Stomach smooth muscle (tissue), 2 donors: Measurements from ENCODE around the gene PNRC2.
"Not testable (repeated sequence)": the region's sequence is repeated elsewhere in the genome, so short reads cannot be mapped to it uniquely, and the experiment has no call there.

Experiments used
- H3K27ac ChIP-seq: one replicate; pipeline ENCODE4 v1.7.0; 2013; ENCODE audit warnings: mild to moderate bottlenecking, low read length, inconsistent platforms
- H3K27me3 ChIP-seq, 2 donors: one replicate each; pipeline ENCODE4 v1.7.0; 2013; ENCODE audit warnings: low read length in 2 of 2; ENCODE audit not compliant: insufficient read depth in 2 of 2, control insufficient read depth in 1 of 2
- H3K36me3 ChIP-seq, 2 donors: one replicate each; pipeline ENCODE4 v1.7.0; 2013; ENCODE audit warnings: low read length in 2 of 2; ENCODE audit not compliant: control insufficient read depth in 2 of 2, insufficient read depth in 2 of 2
- H3K4me1 ChIP-seq: one replicate; pipeline ENCODE4 v1.7.0; 2013; ENCODE audit warnings: low read length; ENCODE audit not compliant: control insufficient read depth, insufficient read depth
- H3K4me3 ChIP-seq, 2 donors: one replicate each; pipeline ENCODE4 v1.7.0; 2013; ENCODE audit warnings: low read length in 2 of 2
- H3K9ac ChIP-seq, 2 donors: one replicate each; pipeline ENCODE4 v1.7.0; 2013; ENCODE audit warnings: low read length in 2 of 2, mild to moderate bottlenecking in 1 of 2
- H3K9me3 ChIP-seq, 2 donors: one replicate each; pipeline ENCODE4 v1.7.0; 2013; ENCODE audit warnings: low read length in 2 of 2; ENCODE audit not compliant: control insufficient read depth in 2 of 2
- donor health status: healthy.
- donor health status: Pancreatic carcinoma.

The PNRC2 gene

DNA sequence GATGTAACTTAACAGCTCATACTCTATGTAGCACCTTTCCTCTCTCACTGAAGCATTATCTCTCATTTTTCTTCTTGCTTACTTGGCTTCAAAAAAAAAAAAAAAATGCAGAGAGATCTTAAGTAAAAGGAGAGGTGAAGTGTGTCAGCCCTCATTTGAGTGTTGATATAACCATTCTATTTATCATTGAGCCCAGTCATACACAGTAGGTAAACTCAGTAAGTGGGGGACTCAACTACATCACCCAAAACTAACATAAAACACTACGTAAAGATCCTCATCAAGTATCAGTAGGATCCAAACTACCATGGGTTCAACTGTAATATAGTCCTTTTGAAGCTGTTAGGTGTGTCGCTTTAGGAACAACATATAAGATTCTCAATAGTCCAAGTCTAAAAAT is 8.2 kb downstream of the PNRC2 start:
- H3K27me3 ChIP-seq, result no peaks in the 10 kb centered on the region
- no peak overlapping the region for H3K4me3 ChIP-seq
- H3K36me3 ChIP-seq, result peaks cover 0 to 31% of the 10 kb centered on the region in 2 donors
- no peak overlapping the region for H3K9ac ChIP-seq
- H3K4me1 ChIP-seq, result no peaks in the 10 kb centered on the region
- no peak overlapping the region for H3K27ac ChIP-seq
- H3K9me3 ChIP-seq, result no peaks in the 10 kb centered on the region

DNA sequence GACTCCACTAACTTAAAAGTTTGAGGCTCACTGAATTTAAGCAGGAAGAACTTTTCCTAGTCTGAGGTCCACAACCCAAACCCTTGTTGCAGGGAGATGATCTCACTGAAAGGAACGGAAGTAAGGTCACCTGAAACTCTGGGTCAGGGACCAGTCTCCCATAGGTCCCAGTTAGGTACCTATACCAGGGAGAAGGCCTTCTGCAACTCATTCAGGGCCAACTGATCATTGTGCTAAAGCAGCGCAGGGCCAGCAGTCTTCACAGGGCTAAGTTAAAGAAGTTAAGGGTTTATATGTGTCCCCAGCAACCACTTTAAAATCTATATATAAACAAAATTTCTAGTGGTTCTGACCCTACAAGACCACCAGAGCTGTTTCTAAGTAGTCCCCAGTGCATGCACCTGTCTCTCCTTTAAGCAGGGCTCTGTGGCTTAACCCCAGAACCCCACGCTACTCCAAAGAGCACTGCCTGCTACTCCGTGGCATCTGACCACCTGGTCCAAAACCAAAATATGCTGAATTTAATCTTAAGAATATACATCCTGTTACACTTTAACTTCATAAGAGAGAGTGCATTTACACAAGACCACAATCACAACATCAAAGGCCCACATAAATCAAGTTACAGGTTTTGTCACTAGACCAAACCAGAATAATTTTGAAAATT is 17.7 kb downstream of the PNRC2 start:
- Histone ChIP-seq H3K9ac (peak overlapping the region; percentile 24 to 51), H3K4me3 (peak overlapping the region; percentile 38 to 47), H3K36me3 (peaks cover 0 to 2% of the 10 kb centered on the region in 2 donors), H3K27ac (peak overlapping the region; percentile 31), H3K27me3 (no peaks in the 10 kb centered on the region), H3K9me3 (no peaks in the 10 kb centered on the region), H3K4me1 (peaks cover 20% of the 10 kb centered on the region)

DNA sequence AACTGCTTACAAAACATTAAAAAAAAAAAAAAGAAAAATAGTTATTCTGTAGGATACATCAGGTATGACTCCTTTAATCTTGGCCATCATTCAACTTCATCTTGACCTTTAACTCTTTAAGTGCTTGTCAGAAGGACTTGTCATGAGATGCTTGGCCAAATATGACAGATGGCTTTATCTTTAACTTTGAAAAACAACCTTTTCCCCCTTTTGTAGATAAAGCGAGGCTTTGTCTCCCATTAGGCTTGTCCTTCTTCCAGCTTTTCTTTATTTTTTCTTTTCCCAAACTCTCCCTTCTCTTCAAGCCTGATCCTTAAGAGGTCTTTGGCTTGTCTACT is 18.2 kb downstream of the PNRC2 start:
- H3K4me3 ChIP-seq, result peak overlapping the region in 1 of 2 donors; percentile 38

DNA sequence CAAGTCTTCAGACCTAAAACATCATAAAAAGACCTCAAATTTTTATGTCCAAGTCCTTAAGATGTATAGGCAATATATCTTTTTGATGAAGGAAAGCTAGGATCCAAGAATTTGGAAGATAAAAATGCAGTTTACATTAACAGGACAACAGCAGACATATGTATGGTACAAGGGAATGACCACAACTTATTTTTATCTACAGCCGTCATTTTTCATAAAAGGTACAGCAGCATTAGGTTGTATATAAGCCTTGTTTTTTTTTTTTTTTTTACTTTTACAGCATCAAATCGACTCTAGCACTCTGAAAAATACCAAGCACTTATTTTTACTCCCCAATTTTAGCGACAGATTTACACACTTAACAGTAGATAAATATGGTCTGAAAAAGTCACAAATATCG is 19.2 kb downstream of the PNRC2 start:
- peaks cover 0 to 2% of the 10 kb centered on the region in 2 donors for H3K36me3 ChIP-seq
- peak overlapping the region; percentile 91 to 98 for H3K9ac ChIP-seq
- peaks cover 20% of the 10 kb centered on the region for H3K4me1 ChIP-seq
- no peaks in the 10 kb centered on the region for H3K27me3 ChIP-seq
- no peaks in the 10 kb centered on the region for H3K9me3 ChIP-seq
- no peak overlapping the region for H3K27ac ChIP-seq
- peak overlapping the region; percentile 92 to 97 for H3K4me3 ChIP-seq

More for the DNA sequence above, 18.2 kb downstream of the PNRC2 start:
- Histone ChIP-seq H3K9ac (no peak overlapping the region), H3K36me3 (peaks cover 0 to 2% of the 10 kb centered on the region in 2 donors), H3K4me1 (peaks cover 20% of the 10 kb centered on the region), H3K27me3 (no peaks in the 10 kb centered on the region), H3K9me3 (no peaks in the 10 kb centered on the region), H3K27ac (no peak overlapping the region)

DNA sequence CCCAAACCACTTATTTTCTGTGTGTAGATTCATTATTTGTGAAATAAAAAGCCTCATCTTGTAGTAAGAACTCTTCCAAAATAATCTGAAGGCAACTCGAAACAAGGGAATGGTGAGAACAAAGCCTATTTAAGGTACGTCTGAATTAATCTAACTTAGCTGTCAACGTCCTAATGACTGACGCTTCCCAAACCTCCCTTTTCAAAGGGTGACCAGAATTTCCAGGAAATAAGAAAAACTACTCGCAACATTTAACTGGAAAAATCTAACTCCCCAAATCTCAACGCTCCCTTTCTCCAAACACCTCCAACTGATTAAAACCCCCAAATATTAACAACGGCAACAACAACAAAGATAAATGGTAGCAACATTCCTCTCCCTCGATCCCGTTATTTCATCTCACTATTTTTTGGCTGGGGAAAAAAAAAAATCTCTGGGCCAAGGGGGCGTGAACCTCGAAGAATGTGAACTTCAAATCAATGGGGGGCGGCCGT is 19.8 kb downstream of the PNRC2 start:
- H3K27ac ChIP-seq, result peak overlapping the region; percentile 91
- H3K36me3 ChIP-seq, result peaks cover 0 to 2% of the 10 kb centered on the region in 2 donors
- peaks cover 23% of the 10 kb centered on the region for H3K4me1 ChIP-seq

DNA sequence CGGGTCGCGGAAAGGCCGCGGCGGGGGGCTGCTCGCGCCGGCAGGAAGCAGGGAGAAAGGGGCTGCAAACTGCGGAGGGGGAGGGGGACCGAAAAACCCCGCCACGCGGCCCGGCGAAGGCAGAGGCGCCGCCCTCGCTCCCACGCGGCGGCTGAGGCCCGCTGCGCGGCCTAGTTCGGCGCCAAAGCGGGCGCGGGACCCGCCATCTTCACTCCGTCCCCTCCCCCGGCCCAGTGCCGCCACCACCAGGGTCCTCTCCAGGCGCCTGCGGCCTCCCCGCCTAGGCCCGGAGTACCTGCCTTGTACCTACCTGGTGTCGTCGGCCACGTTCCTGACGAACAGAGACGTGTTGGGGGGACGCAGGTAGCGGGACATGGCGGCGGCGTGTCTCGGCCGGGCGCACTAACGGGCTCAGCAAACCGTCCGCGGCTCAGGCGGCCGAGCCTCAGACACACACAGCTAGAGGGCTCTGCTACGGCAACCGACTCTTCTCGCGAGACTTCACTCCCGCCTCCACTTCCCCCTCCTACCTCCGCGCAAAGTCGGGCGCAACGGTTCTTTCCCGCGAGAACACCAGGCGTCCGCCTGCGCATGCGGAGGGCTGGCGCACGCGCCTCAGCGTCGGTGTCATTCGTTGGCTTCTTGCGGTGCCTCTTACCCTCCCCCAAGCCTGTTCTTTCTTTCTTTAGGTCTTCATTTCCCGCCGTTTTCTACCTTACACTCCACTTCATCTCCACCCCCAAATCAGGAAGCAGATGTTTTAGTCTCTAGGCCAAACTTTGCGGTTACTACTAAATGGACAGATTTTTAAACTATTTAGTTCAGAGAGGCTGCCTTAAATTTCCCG is 20.5 kb downstream of the PNRC2 start, which contains the start of gene SRSF10:
TSS of gene SRSF10 (minus strand) at position 447 of the 847 bp plus-strand sequence. CDS start at position 375, 72 bp downstream.
- Histone ChIP-seq H3K9me3 (no peaks in the 10 kb centered on the region), H3K4me1 (peaks cover 29% of the 10 kb centered on the region), H3K9ac (peak within 1 kb of the TSS; percentile 91 to 98), H3K27ac (peak within 1 kb of the TSS; percentile 91), H3K36me3 (no peaks in the 10 kb centered on the region), H3K27me3 (no peaks in the 10 kb centered on the region), H3K4me3 (peak within 1 kb of the TSS; percentile 92 to 97)

More for the DNA sequence above, 19.8 kb downstream of the PNRC2 start:
- peak overlapping the region; percentile 91 to 98 for H3K9ac ChIP-seq
- no peaks in the 10 kb centered on the region for H3K9me3 ChIP-seq
- H3K4me3 ChIP-seq, result peak overlapping the region; percentile 92 to 97
- H3K27me3 ChIP-seq, result no peaks in the 10 kb centered on the region

DNA sequence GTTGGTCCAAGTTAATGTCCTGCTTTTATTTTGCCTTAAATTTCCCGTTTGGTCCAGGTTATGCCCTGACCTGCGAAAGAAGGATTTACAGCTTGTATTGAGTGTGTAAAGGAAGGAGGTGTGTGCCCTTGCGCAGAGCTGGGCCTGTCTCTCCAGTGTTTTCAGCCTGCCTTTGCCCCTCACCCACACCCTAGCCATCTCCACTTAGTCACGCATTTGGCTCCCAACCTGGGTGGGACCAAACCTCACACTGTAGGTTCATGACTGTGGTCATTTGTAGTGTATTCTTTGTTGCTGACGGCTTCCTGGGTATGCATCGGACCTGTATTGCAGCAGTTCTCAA is 21.1 kb downstream of the PNRC2 start:
- Histone ChIP-seq H3K4me3 (peak overlapping the region; percentile 92 to 97), H3K27ac (peak overlapping the region; percentile 91), H3K4me1 (peaks cover 29% of the 10 kb centered on the region), H3K9me3 (no peaks in the 10 kb centered on the region), H3K36me3 (no peaks in the 10 kb centered on the region), H3K27me3 (no peaks in the 10 kb centered on the region), H3K9ac (peak overlapping the region; percentile 56 to 58)

DNA sequence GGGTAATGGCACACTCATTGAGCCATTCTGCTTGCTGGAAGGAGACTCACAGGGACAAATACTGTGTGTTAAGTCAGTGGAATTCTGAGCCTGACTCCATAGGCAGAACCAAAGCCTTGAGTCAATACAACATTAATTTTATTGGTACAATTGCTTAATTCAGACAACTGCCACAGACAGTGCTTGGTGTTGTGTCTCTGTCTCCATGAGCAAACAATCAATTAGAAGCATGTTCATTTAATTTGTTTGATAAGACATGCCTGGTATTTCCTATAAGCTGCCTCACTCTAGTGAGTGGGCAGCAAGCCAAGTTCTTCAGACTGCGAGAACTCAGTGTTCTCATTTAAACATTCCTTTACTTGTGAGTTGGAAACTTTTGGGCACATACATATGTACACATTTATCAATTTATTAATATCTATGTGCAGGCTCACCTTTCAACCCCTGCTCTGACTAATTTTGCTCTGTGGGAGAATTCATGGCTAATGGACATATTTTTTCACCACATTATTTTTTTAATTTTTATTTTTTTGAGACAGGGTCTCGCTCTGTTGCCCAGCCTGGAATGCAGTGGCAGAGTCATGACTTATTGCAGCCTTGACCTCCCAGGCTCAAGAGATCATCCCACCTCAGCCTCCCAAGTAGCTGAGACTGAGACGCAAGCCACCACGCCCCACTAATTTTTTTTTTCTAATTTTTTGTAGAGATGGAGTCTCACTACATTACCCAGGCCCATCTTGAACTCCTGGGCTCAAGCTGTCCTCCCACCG is 25.0 kb downstream of the PNRC2 start:
- peak overlapping the region; percentile 53 for H3K27ac ChIP-seq

DNA sequence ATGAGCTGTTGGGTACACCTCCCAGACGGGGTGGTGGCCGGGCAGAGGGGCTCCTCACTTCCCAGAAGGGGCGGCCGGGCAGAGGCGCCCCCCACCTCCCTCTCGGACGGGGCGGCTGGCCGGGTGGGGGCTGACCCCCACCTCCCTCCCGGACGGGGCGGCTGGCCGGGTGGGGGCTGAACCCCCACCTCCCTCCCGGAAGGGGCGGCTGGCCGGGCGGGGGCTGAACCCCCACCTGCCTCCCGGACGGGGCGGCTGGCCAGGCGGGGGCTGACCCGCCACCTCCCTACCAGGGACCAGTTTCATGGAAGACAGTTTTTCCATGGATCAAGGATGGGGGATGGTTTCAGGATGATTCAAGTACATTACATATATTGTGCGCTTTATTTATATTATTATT is 27.4 kb downstream of the PNRC2 start:
- H3K27ac ChIP-seq, H3K4me1 ChIP-seq, H3K27me3 ChIP-seq, H3K9ac ChIP-seq, H3K4me3 ChIP-seq, H3K36me3 ChIP-seq, H3K9me3 ChIP-seq: not testable (repeated sequence)

More for the DNA sequence above, 25.0 kb downstream of the PNRC2 start:
- Histone ChIP-seq H3K9me3 (no peaks in the 10 kb centered on the region), H3K36me3 (no peaks in the 10 kb centered on the region), H3K27me3 (no peaks in the 10 kb centered on the region), H3K9ac (no peak overlapping the region), H3K4me3 (no peak overlapping the region), H3K4me1 (peaks cover 17% of the 10 kb centered on the region)

DNA sequence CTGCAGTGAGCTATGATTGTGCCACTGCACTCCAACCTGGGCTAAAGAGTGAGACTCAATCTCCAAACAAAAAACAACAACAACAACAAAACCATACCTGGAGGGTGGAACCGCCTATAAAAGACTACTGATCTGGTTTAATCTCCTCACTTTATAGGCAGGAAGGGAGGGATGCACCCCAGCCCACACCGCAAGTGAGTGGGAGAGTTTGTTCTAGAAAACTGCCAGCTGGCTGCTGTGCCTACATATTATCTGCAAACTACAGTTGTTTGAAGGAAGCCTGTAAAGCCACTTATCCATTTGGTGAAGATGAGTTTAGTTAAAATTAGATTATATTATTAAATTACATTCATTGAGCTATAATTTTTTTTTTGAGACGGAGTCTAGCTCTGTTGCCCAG is 29.6 kb downstream of the PNRC2 start:
- Histone ChIP-seq H3K36me3 (no peaks in the 10 kb centered on the region), H3K9ac (no peak overlapping the region), H3K4me3 (no peak overlapping the region), H3K27ac (no peak overlapping the region), H3K27me3 (no peaks in the 10 kb centered on the region), H3K4me1 (peaks cover 8% of the 10 kb centered on the region), H3K9me3 (no peaks in the 10 kb centered on the region)
